SU-DHL-6 (cell line): ENCODE data around the gene NRAP.

Source experiments
- H2AFZ ChIP-seq: fragments of 200-600 bp; sonication (generic); 2 replicates; pipeline ENCODE4 v1.6.1; 2014; ENCODE audit warnings: low read depth, mild to moderate bottlenecking, moderate library complexity, mixed read lengths, antibody characterized with exemption, low read length; ENCODE audit not compliant: severe bottlenecking
- H3F3A ChIP-seq: fragments of 200-600 bp; shearing (Covaris generic); 2 replicates; pipeline ENCODE4 v1.6.0; 2016; ENCODE audit warnings: antibody characterized with exemption, mild to moderate bottlenecking; ENCODE audit not compliant: insufficient read depth
- H3K27ac ChIP-seq: fragments of 200-600 bp; sonication (generic); 2 replicates; pipeline ENCODE4 v1.5.1; 2016; ENCODE audit warnings: low read depth, mild to moderate bottlenecking, low read length, moderate library complexity, mixed read lengths
- H3K27me3 ChIP-seq: fragments of 200-600 bp; sonication (generic), shearing (Covaris generic); 2 replicates; pipeline ENCODE4 v1.6.0; 2014; ENCODE audit warnings: mild to moderate bottlenecking, low read length
- H3K36me3 ChIP-seq: fragments of 200-600 bp; sonication (generic); 2 replicates; pipeline ENCODE4 v1.6.1; 2014; ENCODE audit warnings: mild to moderate bottlenecking, low read length, mixed read lengths
- H3K4me2 ChIP-seq: fragments of 300-600, 200-600 bp; shearing (Covaris generic), sonication (generic); 2 replicates; pipeline ENCODE4 v1.6.0; 2014; ENCODE audit warnings: low read length, low read depth, mild to moderate bottlenecking; ENCODE audit not compliant: poor library complexity, severe bottlenecking
- H3K4me3 ChIP-seq: fragments of 200-600 bp; sonication (generic); 2 replicates; pipeline ENCODE4 v1.5.1; 2014; ENCODE audit warnings: antibody characterized with exemption, low read length, mild to moderate bottlenecking, mixed read lengths; ENCODE audit not compliant: insufficient read depth, poor library complexity, severe bottlenecking
- H3K79me2 ChIP-seq: fragments of 200-600 bp; sonication (generic); 2 replicates; pipeline ENCODE4 v1.6.1; 2014; ENCODE audit warnings: mild to moderate bottlenecking, low read length, moderate library complexity; ENCODE audit not compliant: insufficient read depth
- H3K9ac ChIP-seq: fragments of 200-600 bp; sonication (generic); 2 replicates; pipeline ENCODE4 v1.7.0; 2014; ENCODE audit warnings: mild to moderate bottlenecking, low read length
- H3K9me2 ChIP-seq: fragments of 200-600 bp; sonication (generic); replicated peaks from 2 replicates; pipeline ENCODE4 v1.6.1; 2014; ENCODE audit warnings: low read length; ENCODE audit not compliant: insufficient read depth
- H3K9me3 ChIP-seq: fragments of 200-600 bp; sonication (generic); 2 replicates; pipeline ENCODE4 v1.6.1; 2014; ENCODE audit warnings: low read length, mixed read lengths; ENCODE audit not compliant: insufficient read depth
- H4K20me1 ChIP-seq: fragments of 200-600 bp; sonication (generic); 2 replicates; pipeline ENCODE4 v1.6.1; 2014; ENCODE audit warnings: low read depth, mild to moderate bottlenecking, antibody characterized with exemption, low read length, moderate library complexity, mixed read lengths
- EZH2phosphoT487 ChIP-seq: fragments of 200-600 bp; sonication (generic), shearing (Covaris generic); conservative IDR thresholded peaks from 2 replicates; pipeline ENCODE4 v1.6.1; 2018; ENCODE audit warnings: mild to moderate bottlenecking, antibody characterized with exemption, low read length, moderate library complexity, mixed read lengths
- TF ChIP-seq, protein P1 (sequence below): fragments of 200-600 bp; sonication (generic); IDR thresholded peaks from one replicate; pipeline ENCODE4 v1.5.1; 2017; ENCODE audit warnings: antibody characterized with exemption, mild to moderate bottlenecking, low read length, moderate library complexity; ENCODE audit not compliant: insufficient read depth, poor library complexity, severe bottlenecking

Gene NRAP

DNA sequence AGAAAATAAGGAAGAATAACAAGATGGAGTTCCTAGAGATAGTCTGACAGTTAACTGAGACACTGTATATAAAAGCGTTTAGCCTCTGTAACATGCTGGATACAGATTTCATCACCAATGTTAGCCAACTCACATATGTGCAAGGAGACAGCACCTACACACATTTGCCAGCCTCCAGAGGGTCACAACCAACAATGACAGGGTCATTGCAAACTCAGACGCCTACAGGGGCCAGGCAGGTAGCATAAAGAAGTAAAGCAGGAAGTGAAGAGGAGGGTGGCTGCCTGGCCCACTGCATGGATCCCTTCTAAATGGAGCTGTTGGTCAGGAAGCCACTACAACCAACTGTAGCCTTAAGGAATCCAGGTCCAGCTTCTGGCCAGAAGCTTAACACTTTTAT is 50.4 kb downstream of the NRAP start:
- Histone ChIP-seq H4K20me1 (no peaks in the 10 kb centered on the region), H3K9me2 (no peaks in the 10 kb centered on the region), H3K4me2 (no peak overlapping the region), H3K27ac (no peak overlapping the region), H3K9ac (no peak overlapping the region), H3F3A (no peaks in the 10 kb centered on the region), H3K36me3 (no peaks in the 10 kb centered on the region), H3K27me3 (no peaks in the 10 kb centered on the region), H2AFZ (no peak overlapping the region), H3K9me3 (no peaks in the 10 kb centered on the region), H3K4me3 (no peak overlapping the region), H3K79me2 (no peaks in the 10 kb centered on the region)
- TF ChIP-seq, protein P1, sequence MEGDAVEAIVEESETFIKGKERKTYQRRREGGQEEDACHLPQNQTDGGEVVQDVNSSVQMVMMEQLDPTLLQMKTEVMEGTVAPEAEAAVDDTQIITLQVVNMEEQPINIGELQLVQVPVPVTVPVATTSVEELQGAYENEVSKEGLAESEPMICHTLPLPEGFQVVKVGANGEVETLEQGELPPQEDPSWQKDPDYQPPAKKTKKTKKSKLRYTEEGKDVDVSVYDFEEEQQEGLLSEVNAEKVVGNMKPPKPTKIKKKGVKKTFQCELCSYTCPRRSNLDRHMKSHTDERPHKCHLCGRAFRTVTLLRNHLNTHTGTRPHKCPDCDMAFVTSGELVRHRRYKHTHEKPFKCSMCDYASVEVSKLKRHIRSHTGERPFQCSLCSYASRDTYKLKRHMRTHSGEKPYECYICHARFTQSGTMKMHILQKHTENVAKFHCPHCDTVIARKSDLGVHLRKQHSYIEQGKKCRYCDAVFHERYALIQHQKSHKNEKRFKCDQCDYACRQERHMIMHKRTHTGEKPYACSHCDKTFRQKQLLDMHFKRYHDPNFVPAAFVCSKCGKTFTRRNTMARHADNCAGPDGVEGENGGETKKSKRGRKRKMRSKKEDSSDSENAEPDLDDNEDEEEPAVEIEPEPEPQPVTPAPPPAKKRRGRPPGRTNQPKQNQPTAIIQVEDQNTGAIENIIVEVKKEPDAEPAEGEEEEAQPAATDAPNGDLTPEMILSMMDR, result no peak
- TF ChIP-seq EZH2phosphoT487, result no peak

DNA sequence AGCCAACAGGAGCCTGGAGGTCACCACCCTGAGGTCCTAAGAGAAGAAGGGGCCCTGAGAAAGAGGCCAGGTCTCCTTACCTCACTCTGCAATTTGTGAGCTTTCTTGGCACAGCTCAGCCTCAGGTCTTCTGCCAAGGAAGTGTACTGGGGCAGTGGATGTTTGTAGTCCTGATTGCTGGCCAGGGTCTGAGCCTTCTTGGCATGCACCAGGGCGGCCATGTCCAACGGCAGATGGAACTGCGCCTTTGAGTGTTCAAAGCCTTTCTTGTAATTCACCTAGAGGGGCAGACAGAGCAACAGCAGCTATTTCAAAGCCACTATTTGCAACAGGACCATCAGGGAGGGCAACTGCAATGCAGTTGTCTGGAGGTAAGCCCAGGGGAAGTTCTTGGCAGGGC is 51.7 kb downstream of the NRAP start:
- Histone ChIP-seq H3K27me3 (no peaks in the 10 kb centered on the region), H3F3A (no peaks in the 10 kb centered on the region), H3K27ac (no peak overlapping the region), H3K9me2 (no peaks in the 10 kb centered on the region), H3K9ac (no peak overlapping the region), H3K79me2 (no peaks in the 10 kb centered on the region), H3K4me3 (no peak overlapping the region), H3K36me3 (no peaks in the 10 kb centered on the region), H3K9me3 (no peaks in the 10 kb centered on the region), H4K20me1 (no peaks in the 10 kb centered on the region), H2AFZ (no peak overlapping the region), H3K4me2 (no peak overlapping the region)
- no peak for TF ChIP-seq EZH2phosphoT487
- TF ChIP-seq, protein P1, result no peak

DNA sequence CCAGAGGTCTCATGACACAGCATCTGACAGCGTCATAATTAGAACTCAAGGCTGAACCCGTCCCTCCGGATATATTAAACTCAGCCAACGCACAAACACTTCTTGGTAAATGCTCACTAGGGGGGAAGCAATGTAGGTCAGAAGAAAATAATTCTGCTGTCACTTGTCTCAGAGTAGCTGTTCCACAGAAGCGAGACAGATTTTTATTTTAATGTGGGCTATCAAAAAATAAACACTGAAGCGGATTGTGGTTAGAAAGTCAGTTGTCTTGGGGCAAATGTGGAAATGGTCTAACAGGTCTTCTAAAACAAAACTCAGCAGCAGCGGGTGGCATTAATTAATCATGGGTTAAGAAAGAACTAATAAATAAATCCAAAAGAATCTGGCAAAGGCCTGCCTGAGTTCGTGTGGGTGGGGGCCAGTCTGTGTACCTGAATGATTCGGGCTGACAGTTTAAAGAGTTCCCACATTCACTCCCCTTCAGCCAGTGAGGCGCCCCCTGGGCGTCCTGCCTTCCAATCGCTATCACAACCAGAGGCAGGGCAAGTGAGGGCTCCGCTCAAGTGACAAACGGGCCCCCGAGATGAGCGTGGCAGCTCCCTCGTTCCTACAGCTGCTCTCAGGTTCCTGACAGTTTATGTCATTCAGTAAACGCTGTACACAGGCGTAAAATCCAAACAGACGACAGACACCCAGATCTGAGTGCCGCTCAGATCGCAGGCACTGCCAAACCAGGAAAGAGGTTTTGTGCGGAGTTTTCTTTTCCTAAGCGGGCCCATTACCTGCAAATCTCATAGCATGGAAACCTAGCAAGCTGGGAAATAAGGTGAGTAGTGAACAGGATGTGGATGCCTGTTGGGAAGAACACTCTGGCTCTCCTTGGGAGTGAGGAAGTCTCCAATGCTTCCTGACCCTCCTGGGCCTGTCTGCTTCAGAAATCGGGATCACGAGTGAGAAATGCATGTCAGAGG is 52.9 kb downstream of the NRAP start:
- H3K9me2 ChIP-seq, result no peaks in the 10 kb centered on the region
- H3F3A ChIP-seq, result no peaks in the 10 kb centered on the region
- no peak overlapping the region for H3K4me2 ChIP-seq
- H3K79me2 ChIP-seq, result no peaks in the 10 kb centered on the region
- no peak overlapping the region for H2AFZ ChIP-seq
- no peaks in the 10 kb centered on the region for H3K27me3 ChIP-seq
- no peaks in the 10 kb centered on the region for H3K9me3 ChIP-seq
- no peak overlapping the region for H3K4me3 ChIP-seq
- H3K9ac ChIP-seq, result no peak overlapping the region
- no peaks in the 10 kb centered on the region for H4K20me1 ChIP-seq
- no peaks in the 10 kb centered on the region for H3K36me3 ChIP-seq
- H3K27ac ChIP-seq, result no peak overlapping the region
- TF ChIP-seq, protein P1, result no peak
- TF ChIP-seq EZH2phosphoT487, result no peak
